SU-DHL-6 (cell line): ENCODE measurements around the gene KCNB1.
"Not testable (repeated sequence)": the region's sequence is repeated elsewhere in the genome, so short reads cannot be mapped to it uniquely, and the experiment has no call there.

Source experiments
- H2AFZ ChIP-seq: fragments of 200-600 bp; sonication (generic); 2 replicates; pipeline ENCODE4 v1.6.1; 2014; ENCODE audit warnings: low read depth, mild to moderate bottlenecking, moderate library complexity, mixed read lengths, antibody characterized with exemption, low read length; ENCODE audit not compliant: severe bottlenecking
- H3F3A ChIP-seq: fragments of 200-600 bp; shearing (Covaris generic); 2 replicates; pipeline ENCODE4 v1.6.0; 2016; ENCODE audit warnings: antibody characterized with exemption, mild to moderate bottlenecking; ENCODE audit not compliant: insufficient read depth
- H3K27ac ChIP-seq: fragments of 200-600 bp; sonication (generic); 2 replicates; pipeline ENCODE4 v1.5.1; 2016; ENCODE audit warnings: low read depth, mild to moderate bottlenecking, low read length, moderate library complexity, mixed read lengths
- H3K27me3 ChIP-seq: fragments of 200-600 bp; sonication (generic), shearing (Covaris generic); 2 replicates; pipeline ENCODE4 v1.6.0; 2014; ENCODE audit warnings: mild to moderate bottlenecking, low read length
- H3K36me3 ChIP-seq: fragments of 200-600 bp; sonication (generic); 2 replicates; pipeline ENCODE4 v1.6.1; 2014; ENCODE audit warnings: mild to moderate bottlenecking, low read length, mixed read lengths
- H3K4me2 ChIP-seq: fragments of 300-600, 200-600 bp; shearing (Covaris generic), sonication (generic); 2 replicates; pipeline ENCODE4 v1.6.0; 2014; ENCODE audit warnings: low read length, low read depth, mild to moderate bottlenecking; ENCODE audit not compliant: poor library complexity, severe bottlenecking
- H3K4me3 ChIP-seq: fragments of 200-600 bp; sonication (generic); 2 replicates; pipeline ENCODE4 v1.5.1; 2014; ENCODE audit warnings: antibody characterized with exemption, low read length, mild to moderate bottlenecking, mixed read lengths; ENCODE audit not compliant: insufficient read depth, poor library complexity, severe bottlenecking
- H3K79me2 ChIP-seq: fragments of 200-600 bp; sonication (generic); 2 replicates; pipeline ENCODE4 v1.6.1; 2014; ENCODE audit warnings: mild to moderate bottlenecking, low read length, moderate library complexity; ENCODE audit not compliant: insufficient read depth
- H3K9ac ChIP-seq: fragments of 200-600 bp; sonication (generic); 2 replicates; pipeline ENCODE4 v1.7.0; 2014; ENCODE audit warnings: mild to moderate bottlenecking, low read length
- H3K9me2 ChIP-seq: fragments of 200-600 bp; sonication (generic); replicated peaks from 2 replicates; pipeline ENCODE4 v1.6.1; 2014; ENCODE audit warnings: low read length; ENCODE audit not compliant: insufficient read depth
- H3K9me3 ChIP-seq: fragments of 200-600 bp; sonication (generic); 2 replicates; pipeline ENCODE4 v1.6.1; 2014; ENCODE audit warnings: low read length, mixed read lengths; ENCODE audit not compliant: insufficient read depth
- H4K20me1 ChIP-seq: fragments of 200-600 bp; sonication (generic); 2 replicates; pipeline ENCODE4 v1.6.1; 2014; ENCODE audit warnings: low read depth, mild to moderate bottlenecking, antibody characterized with exemption, low read length, moderate library complexity, mixed read lengths
- EZH2phosphoT487 ChIP-seq: fragments of 200-600 bp; sonication (generic), shearing (Covaris generic); conservative IDR thresholded peaks from 2 replicates; pipeline ENCODE4 v1.6.1; 2018; ENCODE audit warnings: mild to moderate bottlenecking, antibody characterized with exemption, low read length, moderate library complexity, mixed read lengths
- TF ChIP-seq, protein P1 (sequence below): fragments of 200-600 bp; sonication (generic); IDR thresholded peaks from one replicate; pipeline ENCODE4 v1.5.1; 2017; ENCODE audit warnings: antibody characterized with exemption, mild to moderate bottlenecking, low read length, moderate library complexity; ENCODE audit not compliant: insufficient read depth, poor library complexity, severe bottlenecking

The KCNB1 gene

DNA sequence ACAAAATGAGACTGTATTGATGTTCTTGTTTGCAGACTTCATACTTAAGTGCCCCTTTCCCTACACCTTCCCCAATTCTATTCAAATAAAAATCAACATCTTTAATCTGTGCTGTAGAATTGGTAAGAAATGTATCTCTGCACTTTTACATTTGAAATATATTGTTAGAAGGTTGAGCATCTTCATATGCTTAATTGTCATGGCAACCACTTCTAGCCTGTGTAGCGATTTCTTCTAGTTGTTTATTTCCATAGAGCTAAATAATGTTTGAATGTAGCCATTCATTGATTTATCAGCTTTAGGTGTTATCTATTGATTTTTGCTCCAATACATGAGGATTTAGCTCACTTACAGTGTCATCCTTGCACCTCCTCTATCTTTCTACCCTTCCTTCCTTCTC lies 166.9 kb downstream of the KCNB1 start:
- H3K36me3 ChIP-seq = no peaks in the 10 kb centered on the region
- H3K4me3 ChIP-seq = no peak overlapping the region
- TF ChIP-seq EZH2phosphoT487 = no peak
- TF ChIP-seq, protein P1, sequence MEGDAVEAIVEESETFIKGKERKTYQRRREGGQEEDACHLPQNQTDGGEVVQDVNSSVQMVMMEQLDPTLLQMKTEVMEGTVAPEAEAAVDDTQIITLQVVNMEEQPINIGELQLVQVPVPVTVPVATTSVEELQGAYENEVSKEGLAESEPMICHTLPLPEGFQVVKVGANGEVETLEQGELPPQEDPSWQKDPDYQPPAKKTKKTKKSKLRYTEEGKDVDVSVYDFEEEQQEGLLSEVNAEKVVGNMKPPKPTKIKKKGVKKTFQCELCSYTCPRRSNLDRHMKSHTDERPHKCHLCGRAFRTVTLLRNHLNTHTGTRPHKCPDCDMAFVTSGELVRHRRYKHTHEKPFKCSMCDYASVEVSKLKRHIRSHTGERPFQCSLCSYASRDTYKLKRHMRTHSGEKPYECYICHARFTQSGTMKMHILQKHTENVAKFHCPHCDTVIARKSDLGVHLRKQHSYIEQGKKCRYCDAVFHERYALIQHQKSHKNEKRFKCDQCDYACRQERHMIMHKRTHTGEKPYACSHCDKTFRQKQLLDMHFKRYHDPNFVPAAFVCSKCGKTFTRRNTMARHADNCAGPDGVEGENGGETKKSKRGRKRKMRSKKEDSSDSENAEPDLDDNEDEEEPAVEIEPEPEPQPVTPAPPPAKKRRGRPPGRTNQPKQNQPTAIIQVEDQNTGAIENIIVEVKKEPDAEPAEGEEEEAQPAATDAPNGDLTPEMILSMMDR = no peak
- H3K27ac ChIP-seq = no peak overlapping the region
- H3F3A ChIP-seq = no peaks in the 10 kb centered on the region
- no peaks in the 10 kb centered on the region for H3K27me3 ChIP-seq
- no peak overlapping the region for H2AFZ ChIP-seq
- no peak overlapping the region for H3K4me2 ChIP-seq
- H3K9ac ChIP-seq = no peak overlapping the region
- no peaks in the 10 kb centered on the region for H4K20me1 ChIP-seq
- no peaks in the 10 kb centered on the region for H3K9me3 ChIP-seq
- no peaks in the 10 kb centered on the region for H3K9me2 ChIP-seq
- H3K79me2 ChIP-seq = no peaks in the 10 kb centered on the region

DNA sequence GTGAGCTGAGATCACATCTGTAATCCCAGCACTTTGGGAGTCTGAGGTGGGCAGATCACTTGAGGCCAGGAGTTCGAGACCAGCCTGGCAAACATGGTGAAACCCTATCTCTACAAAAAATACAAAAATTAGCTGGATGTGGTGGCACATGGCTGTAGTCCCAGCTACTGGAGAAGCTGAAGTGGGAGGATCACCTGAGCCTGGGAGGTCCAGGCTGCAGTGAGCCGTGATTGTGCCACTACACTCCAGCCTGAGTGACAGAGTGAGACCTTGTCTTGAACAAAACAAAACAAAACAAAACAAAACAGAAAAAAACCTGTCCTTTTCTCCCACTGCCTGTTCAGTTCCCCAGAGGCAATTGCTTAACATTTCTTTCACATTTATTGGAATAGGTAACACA lies 168.4 kb downstream of the KCNB1 start:
- H3K9ac ChIP-seq, H3F3A ChIP-seq, H3K4me2 ChIP-seq, H4K20me1 ChIP-seq, H3K4me3 ChIP-seq, H3K79me2 ChIP-seq, H3K9me3 ChIP-seq, H3K27ac ChIP-seq, H3K27me3 ChIP-seq, H3K36me3 ChIP-seq, H3K9me2 ChIP-seq, H2AFZ ChIP-seq: not testable (repeated sequence)
